Activated T-helper 1 cell treated with anti-CD3 and anti-CD28 coated beads, Interleukin-2, amount 50 U/mL, for 16 hours (primary cell): Measurements from ENCODE around the gene DCTPP1.

ENCODE experiments used
- DNase-seq, 2 donors: peaks; one replicate each; pipeline ENCODE4 v3.0.0-alpha.2; 2020; ENCODE audit warnings: low read depth in 1 of 2, low spot score in 1 of 2

DCTPP1 gene

DNA sequence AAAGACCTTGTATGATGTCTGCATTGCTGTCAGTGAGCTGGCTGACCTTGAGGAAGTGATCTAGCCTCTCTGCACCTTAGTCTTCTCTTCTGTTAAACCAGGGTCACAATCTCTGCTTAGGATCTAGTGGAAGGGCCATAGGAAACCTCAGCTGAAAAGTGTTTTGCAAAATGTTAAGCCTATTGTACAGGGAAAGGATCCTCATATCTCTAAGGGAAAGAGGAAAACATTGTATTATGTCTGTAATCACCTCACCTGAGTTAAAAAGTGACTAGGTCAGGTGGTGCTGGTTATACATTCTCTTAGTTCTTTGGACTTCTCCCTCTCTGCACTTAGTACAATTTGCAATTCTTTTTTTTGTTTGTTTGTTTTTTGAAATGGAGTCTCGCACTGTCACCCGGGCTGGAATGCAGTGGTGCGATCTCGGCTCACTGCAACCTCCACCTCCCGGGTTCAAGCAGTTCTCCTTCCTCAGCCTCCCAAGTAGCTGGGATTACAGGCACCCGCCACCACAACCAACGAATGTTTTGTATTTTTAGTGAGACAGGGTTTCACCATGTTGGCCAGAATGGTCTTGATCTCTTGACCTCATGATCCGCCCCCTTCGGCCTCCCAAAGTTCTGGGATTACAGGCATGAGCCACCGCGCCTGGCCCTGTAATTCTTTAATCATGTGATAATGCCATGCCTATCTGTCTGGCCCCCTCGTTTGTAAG is 17.8 kb upstream of the DCTPP1 start:
- DNase-seq: no peak

GRCh38 chr16:30446203-30446595 is 16.4 kb upstream of the DCTPP1 start:
- DNase-seq: no peak

GRCh38 chr16:30445408-30446202 is 15.8 kb upstream of the DCTPP1 start, which contains the start of gene SEPHS2:
TSS of gene SEPHS2 (minus strand) at chr16:30445874. CDS start at chr16:30445727, 147 bp downstream.
- peak; percentile 88 to 92 for DNase-seq

GRCh38 chr16:30445149-30445407 is 15.2 kb upstream of the DCTPP1 start:
- no peak for DNase-seq

DNA sequence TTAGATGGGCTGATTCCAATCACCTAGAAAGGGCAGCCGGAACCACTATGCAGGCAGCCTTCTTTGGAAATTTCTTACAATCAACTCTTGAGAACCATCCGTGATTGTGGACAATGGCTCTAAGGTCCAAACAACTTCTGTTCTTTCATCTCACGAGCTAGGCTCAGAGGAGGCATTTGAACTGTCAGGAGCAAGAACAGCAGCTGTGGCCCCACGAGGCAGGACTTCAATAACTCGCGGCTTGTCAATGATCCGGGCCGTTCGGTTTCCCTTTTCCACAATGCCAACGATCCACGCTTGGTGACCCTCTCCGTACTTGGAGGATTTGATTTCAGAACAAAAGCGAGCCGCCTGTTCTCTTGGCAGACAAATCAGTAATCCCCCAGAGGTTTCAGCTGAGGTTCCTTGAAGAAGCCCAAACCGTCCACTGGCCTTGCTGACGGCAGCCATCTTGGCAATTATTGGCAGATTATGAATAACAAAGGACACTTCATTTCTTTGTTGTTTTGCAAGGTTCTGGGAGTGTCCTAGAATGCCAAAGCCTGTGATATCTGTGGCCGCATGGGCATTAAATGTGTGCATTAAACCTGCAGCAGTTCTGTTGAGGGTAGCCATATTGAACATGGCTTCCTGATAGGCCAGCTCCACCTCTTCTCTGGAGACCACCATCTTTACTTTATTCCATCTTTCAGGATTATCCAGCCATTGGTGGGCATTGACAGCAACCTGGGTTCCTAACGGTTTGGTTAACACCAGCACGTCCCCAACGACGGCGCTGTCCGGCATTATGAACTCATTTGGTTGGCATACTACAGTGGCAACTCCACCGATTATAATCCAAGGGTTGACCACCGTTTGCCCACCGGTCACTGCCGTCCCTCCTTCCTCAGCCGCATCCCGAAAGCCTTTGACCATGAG is 14.7 kb upstream of the DCTPP1 start:
- no peak for DNase-seq

DNA sequence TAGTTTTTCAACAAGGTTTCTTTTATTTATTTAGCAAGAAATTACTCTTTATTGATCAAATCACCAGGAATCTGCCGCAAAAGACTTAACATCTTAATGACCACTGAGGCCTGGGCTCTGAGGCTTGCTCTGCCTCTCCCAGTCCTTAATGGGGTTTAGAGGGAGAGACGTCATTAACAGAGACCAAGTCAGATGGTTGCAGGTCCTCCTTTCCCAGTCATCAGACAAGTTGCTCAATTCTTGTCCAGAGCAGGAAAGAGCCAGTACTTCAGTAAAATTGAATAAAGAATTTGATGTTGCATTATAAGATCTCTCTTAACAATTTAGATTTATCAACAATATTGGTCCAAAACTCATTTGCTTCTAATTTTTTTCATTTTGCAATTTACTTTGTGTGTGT is 13.8 kb upstream of the DCTPP1 start:
- no peak for DNase-seq

DNA sequence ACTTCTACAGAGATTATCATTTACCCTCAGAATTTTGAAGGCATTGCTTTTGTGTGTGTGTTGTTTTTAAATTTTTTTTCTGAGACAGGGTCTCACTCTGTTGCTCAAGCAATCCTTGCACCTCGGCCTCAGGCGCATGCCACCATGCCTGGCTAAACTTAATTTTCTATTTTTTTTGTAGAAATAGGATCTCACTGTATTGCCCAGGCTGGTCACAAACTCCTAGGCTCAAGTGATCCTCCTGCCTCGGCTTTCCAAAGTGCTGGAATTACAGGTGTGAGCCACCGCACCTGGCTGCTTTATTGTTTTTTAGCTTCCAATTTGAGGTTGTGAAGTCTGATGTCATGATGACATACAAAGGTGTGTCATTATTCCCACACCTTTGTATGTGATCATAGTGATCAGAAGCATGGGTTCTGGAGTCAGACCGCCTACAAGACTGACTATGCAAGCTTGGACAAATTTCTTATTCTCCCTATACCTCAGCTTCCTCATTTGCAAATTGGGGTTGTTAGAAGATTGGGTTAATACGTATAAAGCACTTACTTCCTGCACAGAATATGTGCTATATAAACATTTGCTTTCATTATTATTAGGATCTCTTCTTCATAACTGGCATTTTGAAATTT is 10.0 kb upstream of the DCTPP1 start:
- no peak for DNase-seq

GRCh38 chr16:30438835-30439234 is 9.0 kb upstream of the DCTPP1 start:
- no peak for DNase-seq

- no peak for DNase-seq
These were observed 7.7 kb upstream of the DCTPP1 start for GRCh38 chr16:30437511-30438046.

- peak in 1 of 2 donors; percentile 28 for DNase-seq
These were observed 5.0 kb upstream of the DCTPP1 start for GRCh38 chr16:30434852-30435251.

- DNase-seq: no peak
These were observed 669 bp upstream of the DCTPP1 start for GRCh38 chr16:30430428-30430970.

DNA sequence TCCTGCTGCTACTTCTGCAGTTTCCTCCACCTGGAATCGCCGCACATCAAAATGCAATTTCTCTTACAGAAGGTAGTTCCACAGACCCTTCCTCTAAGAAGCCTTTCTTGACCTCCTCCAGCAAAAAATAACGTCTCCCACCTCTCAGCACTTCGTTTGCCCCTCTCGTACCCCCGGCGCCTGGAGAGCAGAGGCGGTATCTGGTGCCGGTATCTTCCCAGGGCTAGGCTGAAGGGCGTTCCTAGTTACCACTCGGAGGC is 482 bp downstream of the DCTPP1 start:
- DNase-seq: no peak

DNA sequence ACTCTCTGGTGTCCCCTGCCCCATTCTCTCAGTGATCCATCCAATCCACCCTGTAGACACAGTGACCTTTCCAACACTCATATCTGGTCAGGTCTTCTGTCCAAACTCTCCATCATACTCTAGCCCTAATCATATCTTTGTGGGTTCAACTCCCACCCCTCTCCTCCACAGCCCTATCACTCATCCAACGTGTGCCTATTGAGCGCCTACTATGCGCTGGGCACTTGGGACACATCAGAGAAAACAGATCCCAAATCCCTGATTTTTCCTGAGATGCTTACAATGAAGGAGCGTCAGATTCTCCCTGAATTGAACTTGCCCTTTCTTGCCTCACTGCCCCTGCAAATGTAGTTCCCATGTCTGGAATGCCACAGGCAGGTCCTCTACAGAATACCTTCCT is 1.8 kb downstream of the DCTPP1 start:
- no peak for DNase-seq

- no peak for DNase-seq
These were observed 8.8 kb downstream of the DCTPP1 start for GRCh38 chr16:30421010-30421409.

DNA sequence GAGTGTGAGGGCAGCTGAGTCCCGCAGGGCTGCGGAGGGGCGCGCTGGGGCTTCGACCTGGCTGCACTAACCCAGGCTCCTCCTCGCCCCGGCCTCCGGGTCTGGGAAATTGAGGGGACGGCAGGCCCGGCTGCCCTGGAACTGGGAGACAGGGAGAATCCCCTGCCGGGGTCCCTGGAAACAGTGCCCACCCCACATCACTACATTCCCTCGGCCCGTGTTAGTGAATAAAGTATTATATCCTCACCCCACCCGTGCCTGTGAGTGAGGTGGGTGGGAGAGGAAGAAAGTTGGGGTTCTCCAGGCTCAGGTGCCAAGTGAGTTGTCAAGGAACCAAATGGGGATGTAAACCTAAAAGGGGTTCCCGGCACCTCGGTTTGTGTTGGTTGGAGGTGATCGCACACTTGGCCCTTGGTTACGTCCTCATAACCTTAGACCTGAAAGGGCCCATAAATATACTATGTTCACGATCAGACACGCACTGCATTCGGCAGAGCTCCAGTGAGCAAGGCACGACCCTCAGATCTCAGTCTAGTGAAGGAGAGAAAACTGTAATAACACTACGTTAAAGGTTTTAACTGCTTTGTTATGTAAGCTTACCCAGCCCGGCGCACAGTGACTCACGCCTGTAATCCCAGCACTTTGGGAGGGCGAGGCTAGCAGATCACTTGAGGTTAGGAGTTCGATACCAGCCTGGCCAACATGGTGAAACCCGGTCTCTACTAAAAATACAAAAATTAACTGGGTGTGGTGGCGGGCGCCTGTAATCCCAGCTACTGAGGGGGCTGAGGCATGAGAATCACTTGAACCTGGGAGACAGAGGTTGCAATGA is 11.3 kb downstream of the DCTPP1 start:
- no peak for DNase-seq

- DNase-seq: peak; percentile 65 to 83
These were observed 12.1 kb downstream of the DCTPP1 start for GRCh38 chr16:30417529-30418349.

- DNase-seq: no peak
These were observed 13.0 kb downstream of the DCTPP1 start for GRCh38 chr16:30416624-30417528.

DNA sequence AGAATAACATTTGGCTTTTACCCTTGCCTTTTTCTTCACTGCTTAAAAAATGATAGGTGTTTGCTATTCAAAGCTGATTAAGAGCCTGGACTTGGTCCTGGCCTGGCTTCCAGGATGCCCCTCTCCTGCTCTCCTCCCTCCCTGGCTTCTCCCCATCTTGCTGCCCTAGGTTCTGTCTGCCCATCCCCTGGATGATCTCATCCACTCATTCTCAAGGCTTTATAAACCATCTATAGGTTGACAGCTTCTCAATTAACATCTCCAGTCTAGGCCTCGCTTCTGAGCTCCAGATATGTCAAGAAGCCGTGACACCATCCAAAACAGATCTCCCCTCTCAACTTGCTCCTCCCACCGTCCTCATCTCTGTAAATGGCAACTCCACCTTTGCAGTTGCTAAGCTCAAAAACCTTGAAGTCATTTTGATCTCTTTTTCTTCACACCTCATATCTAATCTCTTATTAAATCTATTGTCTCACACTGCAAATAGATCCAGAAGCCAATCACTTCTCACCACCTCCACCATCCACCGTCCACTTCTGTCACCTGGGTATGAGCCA is 13.7 kb downstream of the DCTPP1 start:
- DNase-seq: no peak
